HG03196 (cell line): ENCODE measurements around the gene C15orf61.

Experiments used
- ATAC-seq: cut with Tn5 transposase; IDR thresholded peaks from one replicate; pipeline ENCODE4 v1.9.1; 2021; ENCODE audit not compliant: unreplicated experiment

The C15orf61 gene

DNA sequence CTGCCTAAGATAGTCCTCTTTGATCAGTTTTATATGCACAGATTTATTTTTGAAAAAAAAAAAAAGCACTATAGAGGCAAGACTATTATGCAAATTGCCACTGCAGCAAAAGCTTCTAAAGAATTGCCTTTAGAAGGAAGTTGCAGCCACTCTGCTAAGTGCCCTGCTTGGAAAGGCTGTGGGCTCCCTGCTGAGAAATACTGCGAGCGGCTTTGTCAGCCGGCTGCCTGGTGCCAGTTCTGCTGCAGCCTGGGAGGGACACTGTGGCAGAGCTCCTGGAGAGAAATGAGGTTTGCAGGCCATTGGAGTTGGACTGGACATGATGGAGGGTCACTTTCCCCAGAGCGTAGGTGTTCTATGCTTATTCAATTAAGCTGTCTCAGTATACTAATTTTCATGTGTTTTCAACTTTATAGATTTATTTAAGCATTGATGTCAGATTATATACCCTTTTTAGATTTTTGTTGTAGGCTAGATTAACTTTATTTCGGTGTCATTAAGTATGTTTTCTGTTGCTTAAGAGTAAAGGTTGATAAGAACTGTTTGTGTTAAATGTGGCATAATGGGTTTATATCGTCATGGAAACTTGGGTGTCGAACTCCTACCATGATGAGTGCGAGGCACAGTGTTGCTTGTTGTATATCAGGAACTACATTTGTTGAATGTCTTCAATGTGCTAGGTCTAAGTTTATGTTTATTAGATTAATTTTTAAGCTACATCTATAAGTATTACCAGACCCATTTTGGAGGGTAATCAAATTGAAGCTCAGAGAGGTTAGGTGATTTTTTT, 28.1 kb downstream of the C15orf61 start:
- ATAC-seq = no peak

DNA sequence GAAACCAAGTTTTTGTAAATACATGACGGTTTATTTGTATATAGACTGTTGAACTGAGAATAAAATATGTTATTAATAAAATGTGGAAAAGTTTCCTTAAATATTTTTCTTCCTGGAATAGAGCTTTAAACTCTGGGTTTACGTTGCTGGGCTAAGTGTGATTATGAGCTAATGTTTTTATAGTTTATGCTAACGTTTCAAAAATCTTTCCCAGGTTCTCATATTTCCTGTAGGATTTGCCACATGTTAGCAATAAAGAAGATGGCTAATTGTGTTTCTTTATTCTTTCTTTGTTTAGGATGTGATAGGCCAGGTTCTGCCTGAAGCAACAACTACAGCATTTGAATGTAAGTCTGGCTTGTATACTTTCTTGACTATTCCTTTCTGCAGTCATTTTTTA, 28.8 kb downstream of the C15orf61 start:
- no peak for ATAC-seq

GRCh38 chr15:67550522-67550921, 29.6 kb downstream of the C15orf61 start:
- no peak for ATAC-seq

DNA sequence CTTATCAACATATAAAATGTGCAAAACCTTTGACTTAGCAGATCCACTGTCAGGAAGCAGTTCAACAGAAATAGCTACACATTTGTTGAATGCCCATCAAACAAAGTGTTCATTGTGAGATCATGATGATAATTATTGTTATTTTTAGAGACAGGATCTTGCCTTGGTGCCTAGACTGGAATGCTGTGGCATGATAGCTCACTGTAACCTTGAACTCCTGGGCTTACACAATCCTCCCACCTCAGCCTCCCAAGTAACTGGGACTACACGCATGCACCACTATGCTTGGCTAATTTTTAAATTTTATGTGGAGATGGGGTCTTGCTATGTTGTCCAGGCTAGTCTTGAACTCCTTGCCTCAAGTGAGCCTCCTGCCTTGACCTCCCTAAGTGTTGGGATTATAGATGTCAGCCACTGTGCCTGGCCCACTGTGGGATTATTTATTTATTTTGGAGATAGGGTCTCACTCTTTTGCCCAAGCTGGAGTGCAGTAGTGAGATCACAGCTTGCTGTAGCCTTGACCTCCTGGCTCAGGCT, 30.3 kb downstream of the C15orf61 start:
- no peak for ATAC-seq

DNA sequence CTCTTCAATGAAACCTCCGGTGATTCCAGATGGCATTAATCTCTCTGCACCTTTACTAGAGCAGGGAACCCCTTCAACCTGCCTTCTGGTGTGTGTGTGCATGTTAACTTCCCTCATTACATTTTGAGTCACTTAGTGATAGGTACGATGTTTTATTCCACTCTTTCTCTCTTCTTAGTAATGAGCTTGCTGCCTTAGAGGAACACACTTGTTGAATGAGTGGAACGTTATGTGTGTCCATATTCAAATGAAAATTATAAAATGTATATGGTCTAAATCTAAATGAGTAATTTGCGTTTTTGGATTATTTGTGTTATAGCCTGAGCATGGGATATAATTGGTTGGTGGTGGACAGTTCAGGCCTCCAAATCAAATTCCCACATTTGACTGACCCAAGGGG, 33.6 kb downstream of the C15orf61 start:
- ATAC-seq = no peak

DNA sequence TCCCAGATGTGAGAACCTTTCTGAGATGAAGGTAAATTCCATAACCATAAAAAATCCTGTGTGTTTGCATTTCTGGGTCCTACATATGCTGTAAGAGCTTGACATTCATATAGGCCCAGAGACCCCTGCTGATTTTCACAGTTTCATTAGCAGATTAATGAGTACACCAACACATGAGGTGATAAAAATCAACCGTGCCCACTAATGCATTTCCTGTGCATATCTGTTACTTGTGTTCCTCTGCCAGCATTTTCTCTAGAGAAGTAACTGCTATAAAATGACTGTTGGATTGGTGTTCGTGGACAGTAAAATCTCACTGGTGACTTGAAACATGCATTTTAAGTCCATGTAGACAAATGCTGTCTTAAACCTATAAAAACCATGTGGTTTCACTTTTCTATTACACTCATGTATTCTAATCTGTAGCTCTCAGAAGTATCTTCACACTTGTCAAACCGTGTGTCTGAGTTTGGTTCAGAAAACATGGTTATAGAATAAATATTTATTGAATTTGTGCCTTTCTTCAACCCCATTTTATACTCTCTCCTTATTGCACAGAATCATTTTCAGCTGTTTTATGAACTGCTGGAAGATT, 36.1 kb downstream of the C15orf61 start:
- ATAC-seq = no peak

- ATAC-seq = no peak
Measured at GRCh38 chr15:67558502-67558901, 37.6 kb downstream of the C15orf61 start.

GRCh38 chr15:67559158-67559557, 38.2 kb downstream of the C15orf61 start:
- no peak for ATAC-seq

GRCh38 chr15:67559576-67559975, 38.6 kb downstream of the C15orf61 start:
- ATAC-seq = no peak

DNA sequence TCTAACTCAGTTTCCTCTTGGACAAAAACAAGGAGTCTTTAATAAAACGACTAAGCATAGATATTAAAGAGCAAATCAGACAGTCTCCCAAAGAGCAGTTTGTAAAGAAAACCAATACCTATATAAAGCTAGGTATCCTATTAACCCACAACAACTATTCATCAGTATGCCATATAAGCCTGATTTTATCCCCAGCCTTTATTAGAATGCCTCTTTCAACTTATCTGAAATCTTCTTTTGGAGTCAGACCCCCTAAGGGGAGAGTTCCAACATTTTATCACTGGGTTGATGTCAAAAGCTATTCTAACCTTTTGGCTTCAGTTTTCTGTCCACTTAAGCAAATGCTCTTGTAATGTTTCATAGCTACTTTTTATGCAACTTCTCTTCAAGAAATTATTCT, 39.4 kb downstream of the C15orf61 start:
- ATAC-seq = no peak

- no peak for ATAC-seq
Measured at GRCh38 chr15:67563092-67563491, 42.2 kb downstream of the C15orf61 start.

DNA sequence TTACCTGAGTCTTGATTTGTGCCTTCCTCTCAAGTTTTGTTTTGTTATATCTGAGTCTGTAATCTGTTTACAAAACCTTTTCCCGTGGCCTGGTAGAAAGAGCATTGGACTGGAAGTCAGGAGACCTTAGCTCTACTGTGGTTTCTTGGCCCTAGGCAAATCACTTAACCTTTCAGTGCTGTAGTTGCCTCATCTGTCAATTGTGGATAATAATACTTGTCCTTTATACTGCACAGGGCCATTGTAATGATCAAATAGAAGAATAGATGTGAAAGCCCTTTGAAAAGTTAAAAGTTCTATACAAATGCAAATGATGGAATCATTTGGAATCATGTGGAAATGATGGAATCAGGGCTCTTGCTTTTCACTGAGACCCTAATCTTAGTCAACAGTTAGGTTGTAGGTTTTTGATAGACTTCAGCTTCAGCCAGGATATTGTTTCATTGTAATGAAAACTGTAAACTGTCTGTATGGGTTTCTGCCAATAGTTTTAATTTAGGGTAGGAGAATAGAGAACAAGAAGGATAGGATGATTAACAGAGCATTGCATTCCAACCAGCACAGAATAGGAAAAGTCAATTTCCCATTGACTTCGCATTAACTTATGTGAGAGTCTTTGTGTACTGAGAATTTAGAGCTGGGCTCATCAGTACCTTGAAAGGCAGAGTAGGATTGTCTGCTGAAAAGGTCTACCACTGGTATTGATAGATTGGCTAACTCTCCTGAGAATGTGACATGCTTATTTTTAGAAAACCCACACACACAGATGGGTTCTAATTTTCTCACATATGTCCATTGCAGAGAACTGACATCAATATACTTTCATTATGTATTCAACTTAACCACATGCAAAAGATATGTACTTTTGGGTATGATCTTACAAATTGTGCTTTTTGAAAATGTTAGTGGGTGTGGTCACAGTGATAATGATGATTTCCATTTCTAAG, 43.4 kb downstream of the C15orf61 start:
- ATAC-seq = peak; percentile 88

DNA sequence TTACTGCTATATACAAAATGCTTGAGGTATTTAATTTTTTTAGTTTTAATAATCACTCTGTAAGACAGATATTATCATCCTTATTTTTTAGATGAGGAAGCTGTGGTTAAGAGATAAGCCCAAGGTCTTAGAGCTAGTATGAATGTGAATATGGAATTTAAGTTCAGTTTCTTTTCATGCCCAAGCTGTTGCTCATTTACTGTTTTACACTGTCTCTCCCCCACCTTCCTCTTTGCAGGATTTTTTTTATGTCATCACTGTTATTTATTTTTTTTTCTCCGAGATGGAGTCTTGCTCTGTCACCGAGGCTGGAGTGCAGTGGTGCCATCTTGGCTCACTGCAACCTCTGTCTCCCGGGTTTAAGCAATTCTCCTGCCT, 44.0 kb downstream of the C15orf61 start:
- ATAC-seq = peak; percentile 10

- no peak for ATAC-seq
Measured at GRCh38 chr15:67569668-67570067, 48.7 kb downstream of the C15orf61 start.

- ATAC-seq = no peak
Measured at GRCh38 chr15:67570875-67571647, 50.1 kb downstream of the C15orf61 start.

DNA sequence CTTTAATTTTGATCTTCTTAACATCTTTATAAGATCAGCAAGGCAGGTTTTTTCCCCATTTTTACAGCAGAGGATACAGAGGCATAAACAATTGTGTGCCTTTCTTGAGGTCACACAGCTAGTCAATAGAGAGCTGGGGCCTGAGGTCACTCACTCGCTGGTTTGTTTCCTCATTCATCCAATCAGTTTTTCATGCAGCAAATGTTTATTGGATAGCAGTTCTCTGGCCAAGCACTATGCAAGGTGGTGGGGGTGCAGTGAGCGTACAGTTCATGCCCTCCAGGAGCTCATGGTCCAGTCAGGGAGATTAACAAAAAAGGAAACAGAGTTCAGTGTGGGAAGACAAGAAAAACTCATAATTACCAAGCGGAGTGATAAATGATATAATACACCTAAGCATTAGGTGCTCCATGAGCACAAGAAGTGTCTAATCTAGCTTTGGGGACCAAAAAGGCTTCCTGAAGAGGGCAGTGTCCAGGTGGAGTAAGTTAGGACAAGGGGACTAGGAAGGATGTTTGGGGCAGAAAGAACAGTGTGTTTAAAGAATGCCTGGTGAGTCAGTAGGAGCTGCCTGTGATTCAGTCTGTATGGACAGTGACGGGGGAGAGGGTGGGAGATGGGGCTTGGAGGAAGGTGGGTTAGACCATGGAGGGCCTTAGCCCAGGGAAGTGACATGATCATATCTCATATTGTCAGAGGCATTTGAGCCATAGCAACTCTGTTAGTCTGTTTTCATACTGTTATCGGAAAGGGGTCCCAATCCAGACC, 50.9 kb downstream of the C15orf61 start:
- no peak for ATAC-seq

GRCh38 chr15:67573194-67573593, 52.3 kb downstream of the C15orf61 start:
- no peak for ATAC-seq

- ATAC-seq = no peak
Measured at GRCh38 chr15:67575039-67575502, 54.1 kb downstream of the C15orf61 start.

- ATAC-seq = no peak
Measured at GRCh38 chr15:67578020-67578600, 57.2 kb downstream of the C15orf61 start.
